Uterus (tissue), 2 donors: Measurements from ENCODE around the gene TLN1.

Experiments
- POLR2A ChIP-seq, 2 donors: fragments of 450-650 bp; IDR thresholded peaks; one replicate each; pipeline ENCODE4 v1.6.1; 2016; ENCODE audit warnings: antibody characterized with exemption in 2 of 2, mild to moderate bottlenecking in 1 of 2, moderate library complexity in 1 of 2
- TF ChIP-seq, protein P1 (sequence below), 4 experiments: fragments of 200-600 bp in 2 of 4; fragments of 450-650 bp in 2 of 4; sonication (generic) in 2 of 4; IDR thresholded peaks; one replicate each; pipeline ENCODE4 v1.5.1; 2016 to 2019; ENCODE audit warnings: antibody characterized with exemption in 4 of 4, mild to moderate bottlenecking in 2 of 4, moderate library complexity in 1 of 4

DNA sequence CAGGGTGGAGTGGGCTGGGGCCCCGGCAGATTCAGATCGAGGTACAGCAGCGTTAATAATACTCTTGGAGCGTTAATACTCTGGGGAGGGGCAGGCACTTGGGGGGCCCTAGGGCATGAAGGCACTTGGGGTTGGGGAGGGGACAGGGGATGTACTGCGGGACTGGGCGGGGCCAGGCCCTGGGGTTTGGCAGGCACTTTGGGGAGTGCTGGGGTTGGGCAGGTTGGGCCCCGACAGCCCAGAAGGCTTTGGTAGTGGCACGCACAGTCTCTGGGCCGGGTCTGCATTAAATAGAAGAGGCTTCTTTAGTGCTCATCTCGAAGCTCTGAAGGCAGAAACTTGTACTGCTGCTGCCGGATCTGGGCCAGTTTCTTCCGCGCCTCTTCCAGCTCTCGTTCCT is 34.5 kb downstream of the TLN1 start:
- TF ChIP-seq, protein P1, sequence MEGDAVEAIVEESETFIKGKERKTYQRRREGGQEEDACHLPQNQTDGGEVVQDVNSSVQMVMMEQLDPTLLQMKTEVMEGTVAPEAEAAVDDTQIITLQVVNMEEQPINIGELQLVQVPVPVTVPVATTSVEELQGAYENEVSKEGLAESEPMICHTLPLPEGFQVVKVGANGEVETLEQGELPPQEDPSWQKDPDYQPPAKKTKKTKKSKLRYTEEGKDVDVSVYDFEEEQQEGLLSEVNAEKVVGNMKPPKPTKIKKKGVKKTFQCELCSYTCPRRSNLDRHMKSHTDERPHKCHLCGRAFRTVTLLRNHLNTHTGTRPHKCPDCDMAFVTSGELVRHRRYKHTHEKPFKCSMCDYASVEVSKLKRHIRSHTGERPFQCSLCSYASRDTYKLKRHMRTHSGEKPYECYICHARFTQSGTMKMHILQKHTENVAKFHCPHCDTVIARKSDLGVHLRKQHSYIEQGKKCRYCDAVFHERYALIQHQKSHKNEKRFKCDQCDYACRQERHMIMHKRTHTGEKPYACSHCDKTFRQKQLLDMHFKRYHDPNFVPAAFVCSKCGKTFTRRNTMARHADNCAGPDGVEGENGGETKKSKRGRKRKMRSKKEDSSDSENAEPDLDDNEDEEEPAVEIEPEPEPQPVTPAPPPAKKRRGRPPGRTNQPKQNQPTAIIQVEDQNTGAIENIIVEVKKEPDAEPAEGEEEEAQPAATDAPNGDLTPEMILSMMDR (IDR thresholded peaks at IDR 0.05): no peak
- TF ChIP-seq POLR2A (IDR thresholded peaks at IDR 0.05): no peak
